NCI-H187 treated with DMSO at 0.1 percent for 48 hours (cell line): ENCODE results near the gene RPS10.
"Not testable (repeated sequence)": the region's sequence is repeated elsewhere in the genome, so short reads cannot be mapped to it uniquely, and the experiment has no call there.

ENCODE experiments used
- DNase-seq: peaks from one replicate; lab custom pipeline; 2025; lab: John Stamatoyannopoulos, UW

RPS10 gene

DNA sequence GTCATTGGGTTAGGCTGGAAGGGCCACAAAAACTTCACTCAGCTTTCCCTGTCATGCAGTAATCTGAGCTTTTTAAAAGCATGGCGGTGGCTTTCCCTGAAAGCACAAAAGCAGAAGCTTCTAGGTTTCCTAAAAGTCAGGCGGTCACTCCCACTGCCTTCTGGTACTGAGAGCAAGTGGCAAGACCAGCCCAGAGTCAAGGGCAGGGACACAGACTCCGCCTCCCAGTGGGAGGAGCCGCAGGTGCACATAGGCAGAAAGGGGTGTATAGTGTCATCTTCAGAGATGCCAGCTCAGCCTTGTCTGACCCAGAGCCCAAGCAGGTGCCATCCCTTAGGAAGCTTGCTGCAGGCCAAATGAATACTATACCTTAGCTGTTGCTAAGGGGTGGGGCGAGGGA is 22.0 kb upstream of the RPS10 start:
- DNase-seq: no peak

GRCh38 chr6:34447386-34447785 is 21.5 kb upstream of the RPS10 start:
- DNase-seq: no peak

- DNase-seq: no peak
Observed at GRCh38 chr6:34445313-34445860, 19.5 kb upstream of the RPS10 start.

- no peak for DNase-seq
Observed at GRCh38 chr6:34441526-34441925, 15.7 kb upstream of the RPS10 start.

GRCh38 chr6:34439442-34439841 is 13.6 kb upstream of the RPS10 start:
- DNase-seq: no peak

DNA sequence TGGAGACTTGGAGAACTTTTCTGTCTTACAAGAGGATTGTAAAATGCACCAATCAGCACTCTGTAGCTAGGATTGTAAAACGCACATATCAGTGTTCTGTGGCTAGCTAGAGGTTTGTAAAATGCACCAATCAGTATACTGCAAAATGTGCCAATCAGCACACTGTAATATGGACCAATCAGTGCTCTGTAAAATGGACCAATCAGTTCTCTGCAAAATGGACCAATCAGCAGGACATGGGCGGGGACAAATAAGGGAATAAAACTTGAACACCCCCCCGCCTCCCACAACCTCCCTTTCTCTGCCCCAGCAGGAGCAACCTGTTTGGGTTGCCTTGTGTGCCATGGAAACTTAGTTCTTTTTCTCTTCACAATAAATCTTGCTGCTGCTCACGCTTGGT is 12.8 kb upstream of the RPS10 start:
- DNase-seq: no peak

DNA sequence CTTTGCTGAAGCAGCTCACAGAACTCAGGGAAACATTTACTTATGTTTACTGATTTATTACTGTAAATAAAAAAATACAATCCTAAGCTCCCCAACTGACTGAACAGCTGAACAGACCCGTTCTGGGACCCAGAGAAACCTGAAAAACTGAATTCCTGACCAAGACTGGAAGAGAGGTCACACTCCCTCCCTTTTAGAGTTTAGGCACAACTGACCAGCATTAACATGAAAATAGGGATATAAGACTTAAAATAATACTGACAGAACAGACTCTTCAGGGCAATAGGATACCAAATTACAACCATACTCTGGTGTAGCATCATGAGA is 11.7 kb upstream of the RPS10 start:
- no peak for DNase-seq

DNA sequence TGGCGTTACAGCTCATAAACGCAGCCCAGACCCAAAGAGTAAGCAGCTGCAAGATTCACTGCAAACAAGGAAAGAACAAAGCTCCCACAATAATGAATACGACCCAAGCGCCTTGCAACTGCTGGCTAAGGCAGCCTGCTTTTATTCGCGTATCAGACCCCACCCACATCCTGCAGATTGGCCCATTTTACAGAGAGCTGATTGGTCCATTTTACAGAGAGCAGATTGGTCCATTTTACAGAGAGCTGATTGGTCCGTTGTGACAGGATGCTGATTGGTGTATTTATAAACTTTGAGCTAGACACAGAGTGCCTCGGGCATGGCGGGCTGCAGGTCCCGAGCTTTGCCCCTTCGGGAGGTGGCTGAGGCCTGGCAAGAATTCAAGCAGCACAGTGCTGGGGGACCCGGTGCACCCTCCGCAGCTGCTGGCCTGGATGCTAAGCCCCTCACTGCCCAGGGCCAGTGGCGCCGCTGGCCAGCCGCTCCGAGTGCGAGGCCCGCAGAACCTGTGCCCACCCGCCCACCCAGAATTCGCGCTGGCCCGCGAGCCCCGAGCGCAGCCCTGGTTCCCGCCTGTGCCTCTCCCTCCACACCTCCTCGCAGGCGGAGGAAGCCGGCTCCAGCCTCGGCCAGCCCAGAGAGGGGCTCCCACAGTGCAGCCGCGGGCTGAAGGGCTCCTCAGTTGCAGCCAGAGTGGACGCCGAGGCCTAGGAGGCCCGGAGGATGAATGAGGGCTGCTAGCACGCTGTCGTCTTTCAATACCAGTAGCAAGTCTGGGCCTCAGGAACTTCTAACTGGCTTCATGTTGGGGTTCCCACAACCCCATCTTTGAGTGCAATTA is 11.2 kb upstream of the RPS10 start:
- DNase-seq: no peak

- DNase-seq: no peak
Observed at GRCh38 chr6:34435916-34436315, 10.0 kb upstream of the RPS10 start.

DNA sequence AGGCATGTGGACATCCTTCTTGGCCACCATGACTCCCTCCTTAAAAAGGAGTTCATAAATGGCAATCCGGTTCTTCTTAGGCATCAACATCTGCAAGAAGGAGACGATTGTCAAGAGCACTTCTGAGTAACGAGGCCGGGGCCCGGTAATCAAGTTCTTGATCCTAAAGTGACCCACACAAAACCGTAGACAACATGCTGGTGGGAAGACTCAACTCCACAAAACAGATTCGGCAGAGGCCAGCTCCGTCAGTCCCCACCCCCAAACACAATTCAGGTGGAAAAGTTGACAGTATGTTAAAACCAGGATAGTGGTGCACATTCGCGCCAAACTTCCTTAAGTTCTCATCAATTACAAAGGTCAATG is 754 bp downstream of the RPS10 start:
- no peak for DNase-seq

DNA sequence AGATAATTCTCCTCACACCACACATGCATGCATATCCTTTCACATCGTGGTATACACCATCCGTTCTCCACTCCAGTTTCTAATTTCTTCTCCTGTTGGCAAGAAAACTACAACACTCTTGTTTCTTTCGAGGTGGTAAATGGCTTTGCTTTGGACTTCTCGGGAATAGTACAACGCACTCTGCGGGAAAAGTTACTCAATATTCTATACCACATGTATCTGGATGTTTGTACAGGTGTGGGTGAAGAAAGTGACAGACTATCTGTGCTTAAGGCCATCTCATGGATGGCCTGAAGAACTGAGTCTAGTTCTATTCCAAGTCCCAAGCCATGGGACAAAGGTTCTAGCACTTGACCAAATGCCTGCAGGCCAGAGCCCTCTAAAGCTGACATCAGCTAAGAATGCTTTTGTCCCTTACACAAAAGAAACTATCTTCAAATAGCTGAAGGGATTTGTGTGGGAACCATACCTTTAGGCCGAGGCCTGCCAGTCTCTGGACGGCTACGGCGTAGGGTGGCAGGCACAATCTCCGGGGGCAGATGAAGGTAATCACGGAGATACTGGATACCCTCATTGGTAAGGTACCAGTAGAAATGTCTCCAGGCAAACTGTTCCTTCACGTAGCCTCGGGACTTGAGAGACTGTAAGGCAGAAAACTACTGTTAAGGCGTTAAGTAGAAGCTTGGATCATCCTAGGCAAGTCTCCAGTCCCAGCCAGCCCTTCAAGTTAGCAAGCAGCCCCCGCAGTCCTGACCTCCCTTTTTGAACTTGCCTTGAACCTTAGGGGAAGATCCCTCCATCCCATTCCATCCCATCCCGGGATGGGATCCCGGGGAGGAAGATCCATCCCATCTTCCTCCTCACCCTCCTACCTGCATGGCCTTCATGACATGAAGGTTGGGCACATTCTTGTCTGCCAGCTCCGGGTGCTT is 1.4 kb downstream of the RPS10 start:
- DNase-seq: no peak

- no peak for DNase-seq
Observed at GRCh38 chr6:34423254-34423653, 2.6 kb downstream of the RPS10 start.

GRCh38 chr6:34418367-34418766 is 7.5 kb downstream of the RPS10 start:
- no peak for DNase-seq

GRCh38 chr6:34416877-34417371 is 8.9 kb downstream of the RPS10 start:
- no peak for DNase-seq

DNA sequence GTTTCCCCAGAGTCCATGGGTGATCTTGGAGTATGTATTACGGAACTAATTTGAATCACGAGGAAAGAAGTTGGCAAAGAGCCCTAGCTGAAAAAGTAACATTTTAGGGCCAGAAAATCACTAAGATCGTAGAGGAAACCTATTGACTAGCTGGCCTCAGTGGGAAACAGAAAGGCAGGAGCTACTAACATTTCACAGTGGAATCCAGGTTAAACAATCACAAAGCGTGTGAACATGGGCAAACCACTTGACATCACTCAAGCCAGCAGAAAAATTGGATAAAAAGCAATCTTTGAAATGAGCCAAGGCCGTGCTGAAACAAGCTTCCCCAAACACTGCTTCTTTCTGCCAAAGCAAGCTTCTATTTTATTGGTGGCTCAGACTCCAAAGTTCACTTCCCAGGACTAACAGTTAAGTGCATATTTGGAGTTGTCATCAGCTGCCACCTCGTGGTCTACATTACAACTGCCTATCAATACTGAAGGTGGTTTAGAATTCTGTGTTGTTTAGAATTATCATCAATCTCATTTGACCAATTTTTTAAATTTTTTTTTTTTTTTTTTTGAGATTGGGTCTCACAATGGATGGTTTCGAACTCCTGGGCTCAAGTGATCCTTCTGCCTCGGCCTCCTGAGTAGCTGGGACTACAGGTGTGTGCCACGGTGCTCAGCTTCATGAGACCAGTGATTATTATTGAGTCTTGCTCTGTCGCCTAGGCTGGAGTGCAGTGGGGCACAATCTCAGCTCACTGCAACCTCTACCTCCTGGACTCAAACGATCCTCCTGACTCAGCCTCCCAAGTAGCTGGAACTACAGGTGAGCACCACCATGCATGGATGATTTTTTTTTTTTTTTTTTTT is 10.6 kb downstream of the RPS10 start:
- DNase-seq: no peak

GRCh38 chr6:34412643-34413214 is 13.1 kb downstream of the RPS10 start:
- no peak for DNase-seq

DNA sequence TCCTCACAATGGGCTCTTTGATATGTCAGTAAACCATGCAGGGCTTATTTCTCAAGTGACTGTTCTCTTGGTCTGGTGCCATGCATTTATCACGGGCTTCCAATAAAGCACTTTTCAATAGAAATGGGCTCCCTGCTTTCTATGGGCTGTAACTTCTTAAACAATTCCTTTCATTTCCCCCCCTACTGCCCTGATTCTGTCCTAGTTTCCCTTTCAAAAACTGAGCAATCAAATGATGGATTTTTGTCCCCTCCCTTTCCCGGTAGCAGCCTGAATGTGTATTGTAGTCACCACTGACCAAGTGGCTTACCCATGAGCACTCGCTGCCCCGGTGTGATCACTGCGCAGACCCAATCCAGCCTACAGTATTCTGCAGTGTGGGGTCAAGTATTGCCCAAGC is 13.9 kb downstream of the RPS10 start:
- no peak for DNase-seq

GRCh38 chr6:34407915-34408314 is 18.0 kb downstream of the RPS10 start:
- DNase-seq: not testable (repeated sequence)

- no peak for DNase-seq
Observed at GRCh38 chr6:34396518-34396917, 29.4 kb downstream of the RPS10 start.

DNA sequence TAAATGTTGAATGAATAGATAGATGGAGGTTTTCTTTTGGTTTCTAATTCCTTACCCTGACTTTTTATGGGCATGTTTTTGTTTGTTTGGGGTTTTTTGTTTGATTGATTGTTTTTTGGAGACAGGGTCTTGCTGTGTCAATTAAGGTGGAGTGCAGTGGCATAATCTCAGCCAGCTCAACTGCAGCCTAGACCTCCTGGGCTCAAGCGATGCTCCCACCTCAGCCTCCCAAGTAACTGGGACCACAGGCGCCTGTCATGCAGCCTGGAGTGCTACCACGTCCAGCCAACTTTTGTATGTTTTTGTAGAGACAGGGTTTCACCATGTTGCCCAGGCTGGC is 31.9 kb downstream of the RPS10 start:
- DNase-seq: no peak

- no peak for DNase-seq
Observed at GRCh38 chr6:34393191-34393965, 32.5 kb downstream of the RPS10 start.
